Measurements from ENCODE around the gene SMLR1. TPM values are rescaled to one million over a fixed set of nuclear protein-coding genes. Genes with fewer than 3 reads are reported as not detected.

Gene SMLR1
- total and polyA plus RNA-seq, 4 donors: 20.8 to 65.2 (median 39.6) TPM

DNA sequence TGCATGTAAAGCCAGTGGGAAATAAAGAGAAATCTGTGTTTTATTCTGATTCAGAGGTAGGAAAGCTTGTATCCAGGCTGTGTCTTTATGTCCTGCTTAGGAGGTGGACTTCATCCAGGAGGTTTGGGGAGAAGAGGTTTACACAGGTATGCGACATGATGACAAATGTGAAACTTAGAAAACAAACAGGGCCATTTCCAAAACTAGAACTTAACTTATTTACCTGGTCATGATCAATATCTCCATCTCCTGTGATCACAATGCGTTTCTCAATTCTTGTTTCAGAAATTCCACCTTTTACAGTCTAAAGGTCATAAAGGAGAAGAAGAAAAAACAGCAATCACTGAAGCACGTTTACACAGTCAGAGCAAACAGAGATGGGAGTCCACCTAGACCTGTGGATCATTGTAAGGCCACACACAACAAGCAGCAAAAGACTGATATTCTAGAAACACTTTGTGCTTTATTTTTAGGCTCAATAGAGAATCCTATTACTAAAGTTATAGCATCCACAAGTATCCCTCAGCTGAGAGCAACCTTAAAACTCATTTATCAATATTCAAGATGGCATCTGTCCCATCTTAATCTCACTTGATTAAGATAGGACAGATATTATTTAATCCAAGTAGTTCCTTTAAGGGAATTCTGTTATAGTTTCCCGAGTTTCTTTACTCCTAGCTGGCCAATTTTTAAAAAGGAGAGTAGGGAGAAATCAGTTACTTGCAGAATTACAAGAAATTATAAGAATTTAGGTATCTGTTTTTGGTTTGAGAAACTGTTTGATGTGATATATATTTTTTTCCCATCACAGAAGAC is 36.4 kb downstream of the SMLR1 start (continued):
- TF ChIP-seq, protein P1, sequence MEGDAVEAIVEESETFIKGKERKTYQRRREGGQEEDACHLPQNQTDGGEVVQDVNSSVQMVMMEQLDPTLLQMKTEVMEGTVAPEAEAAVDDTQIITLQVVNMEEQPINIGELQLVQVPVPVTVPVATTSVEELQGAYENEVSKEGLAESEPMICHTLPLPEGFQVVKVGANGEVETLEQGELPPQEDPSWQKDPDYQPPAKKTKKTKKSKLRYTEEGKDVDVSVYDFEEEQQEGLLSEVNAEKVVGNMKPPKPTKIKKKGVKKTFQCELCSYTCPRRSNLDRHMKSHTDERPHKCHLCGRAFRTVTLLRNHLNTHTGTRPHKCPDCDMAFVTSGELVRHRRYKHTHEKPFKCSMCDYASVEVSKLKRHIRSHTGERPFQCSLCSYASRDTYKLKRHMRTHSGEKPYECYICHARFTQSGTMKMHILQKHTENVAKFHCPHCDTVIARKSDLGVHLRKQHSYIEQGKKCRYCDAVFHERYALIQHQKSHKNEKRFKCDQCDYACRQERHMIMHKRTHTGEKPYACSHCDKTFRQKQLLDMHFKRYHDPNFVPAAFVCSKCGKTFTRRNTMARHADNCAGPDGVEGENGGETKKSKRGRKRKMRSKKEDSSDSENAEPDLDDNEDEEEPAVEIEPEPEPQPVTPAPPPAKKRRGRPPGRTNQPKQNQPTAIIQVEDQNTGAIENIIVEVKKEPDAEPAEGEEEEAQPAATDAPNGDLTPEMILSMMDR (IDR thresholded peaks at IDR 0.05; ENCODE audit: low read depth, low read length, missing input control): no peak
- TF ChIP-seq, protein P2, sequence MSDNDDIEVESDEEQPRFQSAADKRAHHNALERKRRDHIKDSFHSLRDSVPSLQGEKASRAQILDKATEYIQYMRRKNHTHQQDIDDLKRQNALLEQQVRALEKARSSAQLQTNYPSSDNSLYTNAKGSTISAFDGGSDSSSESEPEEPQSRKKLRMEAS (IDR thresholded peaks at IDR 0.05): peak; percentile 73
- TF ChIP-seq JUND (IDR thresholded peaks at IDR 0.05): peak; percentile 87 to 96

DNA sequence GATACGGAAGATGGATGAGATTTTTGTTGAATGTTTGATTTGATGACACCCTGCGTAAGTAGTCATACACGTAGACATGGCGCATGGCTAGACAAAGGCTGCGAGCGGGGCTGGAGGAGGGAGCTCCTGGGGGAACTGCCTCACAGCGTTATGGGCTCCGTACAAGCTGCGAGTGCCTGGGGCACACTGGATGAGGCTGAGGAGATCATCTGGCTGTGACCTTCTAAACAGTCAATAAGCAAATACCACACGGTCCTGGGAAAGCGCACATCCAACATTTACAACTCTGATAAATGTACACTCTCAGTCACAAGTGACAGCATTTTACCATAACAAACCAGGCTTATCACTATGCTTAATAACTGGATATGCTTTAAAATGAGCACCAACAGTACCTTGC is 37.1 kb downstream of the SMLR1 start:
- no peak overlapping the region for H3K9ac ChIP-seq (ENCODE audit: low read depth in 1 of 2, low read length in 2 of 2)
- TF ChIP-seq HNF4A (conservative IDR thresholded peaks at IDR 0.05): peak in 1 of 2 donors; percentile 30
- no peak for TF ChIP-seq NR2F2 (IDR thresholded peaks at IDR 0.05)
- peak; percentile 10 for TF ChIP-seq TAF1 (conservative IDR thresholded peaks at IDR 0.05)
- TF ChIP-seq RXRA (IDR thresholded peaks at IDR 0.05): no peak
- peak; percentile 68 for TF ChIP-seq FOXA2 (IDR thresholded peaks at IDR 0.05)
- peak; percentile 24 for TF ChIP-seq SP1 (IDR thresholded peaks at IDR 0.05)
- no peak for TF ChIP-seq FOXA1 (IDR thresholded peaks at IDR 0.05)
- TF ChIP-seq YY1 (IDR thresholded peaks at IDR 0.05): no peak
- no peaks in the 10 kb centered on the region for H3K36me3 ChIP-seq (ENCODE audit: control insufficient read depth in 4 of 4, insufficient read depth in 3 of 4, low read depth in 1 of 4, low read length in 3 of 4)
- H3K4me3 ChIP-seq (ENCODE audit: low read depth in 1 of 3, low read length in 3 of 3): peak overlapping the region in 1 of 3 donors; percentile 7
- H3K9me3 ChIP-seq (ENCODE audit: control insufficient read depth in 4 of 4, low read length in 3 of 4): no peaks in the 10 kb centered on the region
- H3K4me1 ChIP-seq (ENCODE audit: control insufficient read depth in 4 of 4, insufficient read depth in 4 of 4, low read length in 3 of 4): peaks cover 0 to 32% (median 28%) of the 10 kb centered on the region in 4 donors
- H3K27ac ChIP-seq (ENCODE audit: low read depth in 1 of 2, low read length in 2 of 2): no peak overlapping the region
- no peak for DNase-seq (ENCODE audit: low spot score)
- no peaks in the 10 kb centered on the region for H3K27me3 ChIP-seq (ENCODE audit: control insufficient read depth in 4 of 4, insufficient read depth in 4 of 4, low read length in 3 of 4)
- 55% methylated on average over 11 of the region's 11 CpGs for WGBS

DNA sequence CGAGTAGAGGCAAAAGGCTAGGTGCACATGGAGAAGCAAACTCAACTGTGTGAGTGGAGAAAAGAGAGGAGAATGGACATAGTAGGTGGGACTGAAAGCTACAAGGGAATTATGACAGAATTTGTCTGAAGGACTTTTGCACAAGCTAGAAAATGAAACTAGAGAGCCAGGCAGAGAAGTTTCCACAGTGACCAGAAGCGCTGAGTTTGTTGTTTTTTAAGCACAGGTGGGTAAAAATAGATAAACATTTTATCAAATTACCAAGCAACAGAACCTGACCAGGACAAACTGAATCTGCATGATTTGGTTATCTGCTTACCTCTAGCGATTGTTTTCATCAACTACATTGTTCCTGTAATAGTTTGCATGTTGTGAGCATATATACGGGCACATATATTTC is 38.6 kb downstream of the SMLR1 start:
- Histone ChIP-seq H3K36me3 (ENCODE audit: control insufficient read depth in 4 of 4, insufficient read depth in 3 of 4, low read depth in 1 of 4, low read length in 3 of 4) (no peaks in the 10 kb centered on the region), H3K4me1 (ENCODE audit: control insufficient read depth in 4 of 4, insufficient read depth in 4 of 4, low read length in 3 of 4) (peaks cover 0 to 32% (median 28%) of the 10 kb centered on the region in 4 donors), H3K9me3 (ENCODE audit: control insufficient read depth in 4 of 4, low read length in 3 of 4) (no peaks in the 10 kb centered on the region), H3K27ac (ENCODE audit: low read depth in 1 of 2, low read length in 2 of 2) (no peak overlapping the region), H3K4me3 (ENCODE audit: low read depth in 1 of 3, low read length in 3 of 3) (no peak overlapping the region), H3K9ac (ENCODE audit: low read depth in 1 of 2, low read length in 2 of 2) (no peak overlapping the region), H3K27me3 (ENCODE audit: control insufficient read depth in 4 of 4, insufficient read depth in 4 of 4, low read length in 3 of 4) (no peaks in the 10 kb centered on the region)
- no peak for TF ChIP-seq FOXA2 (IDR thresholded peaks at IDR 0.05)
- no peak for TF ChIP-seq FOXA1 (IDR thresholded peaks at IDR 0.05)
- no peak for TF ChIP-seq HNF4A (conservative IDR thresholded peaks at IDR 0.05)
- TF ChIP-seq SP1 (IDR thresholded peaks at IDR 0.05): no peak
- TF ChIP-seq, protein P3, sequence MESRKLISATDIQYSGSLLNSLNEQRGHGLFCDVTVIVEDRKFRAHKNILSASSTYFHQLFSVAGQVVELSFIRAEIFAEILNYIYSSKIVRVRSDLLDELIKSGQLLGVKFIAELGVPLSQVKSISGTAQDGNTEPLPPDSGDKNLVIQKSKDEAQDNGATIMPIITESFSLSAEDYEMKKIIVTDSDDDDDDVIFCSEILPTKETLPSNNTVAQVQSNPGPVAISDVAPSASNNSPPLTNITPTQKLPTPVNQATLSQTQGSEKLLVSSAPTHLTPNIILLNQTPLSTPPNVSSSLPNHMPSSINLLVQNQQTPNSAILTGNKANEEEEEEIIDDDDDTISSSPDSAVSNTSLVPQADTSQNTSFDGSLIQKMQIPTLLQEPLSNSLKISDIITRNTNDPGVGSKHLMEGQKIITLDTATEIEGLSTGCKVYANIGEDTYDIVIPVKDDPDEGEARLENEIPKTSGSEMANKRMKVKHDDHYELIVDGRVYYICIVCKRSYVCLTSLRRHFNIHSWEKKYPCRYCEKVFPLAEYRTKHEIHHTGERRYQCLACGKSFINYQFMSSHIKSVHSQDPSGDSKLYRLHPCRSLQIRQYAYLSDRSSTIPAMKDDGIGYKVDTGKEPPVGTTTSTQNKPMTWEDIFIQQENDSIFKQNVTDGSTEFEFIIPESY (IDR thresholded peaks at IDR 0.05): no peak
- no peak for TF ChIP-seq JUND (IDR thresholded peaks at IDR 0.05)
- TF ChIP-seq, protein P4, sequence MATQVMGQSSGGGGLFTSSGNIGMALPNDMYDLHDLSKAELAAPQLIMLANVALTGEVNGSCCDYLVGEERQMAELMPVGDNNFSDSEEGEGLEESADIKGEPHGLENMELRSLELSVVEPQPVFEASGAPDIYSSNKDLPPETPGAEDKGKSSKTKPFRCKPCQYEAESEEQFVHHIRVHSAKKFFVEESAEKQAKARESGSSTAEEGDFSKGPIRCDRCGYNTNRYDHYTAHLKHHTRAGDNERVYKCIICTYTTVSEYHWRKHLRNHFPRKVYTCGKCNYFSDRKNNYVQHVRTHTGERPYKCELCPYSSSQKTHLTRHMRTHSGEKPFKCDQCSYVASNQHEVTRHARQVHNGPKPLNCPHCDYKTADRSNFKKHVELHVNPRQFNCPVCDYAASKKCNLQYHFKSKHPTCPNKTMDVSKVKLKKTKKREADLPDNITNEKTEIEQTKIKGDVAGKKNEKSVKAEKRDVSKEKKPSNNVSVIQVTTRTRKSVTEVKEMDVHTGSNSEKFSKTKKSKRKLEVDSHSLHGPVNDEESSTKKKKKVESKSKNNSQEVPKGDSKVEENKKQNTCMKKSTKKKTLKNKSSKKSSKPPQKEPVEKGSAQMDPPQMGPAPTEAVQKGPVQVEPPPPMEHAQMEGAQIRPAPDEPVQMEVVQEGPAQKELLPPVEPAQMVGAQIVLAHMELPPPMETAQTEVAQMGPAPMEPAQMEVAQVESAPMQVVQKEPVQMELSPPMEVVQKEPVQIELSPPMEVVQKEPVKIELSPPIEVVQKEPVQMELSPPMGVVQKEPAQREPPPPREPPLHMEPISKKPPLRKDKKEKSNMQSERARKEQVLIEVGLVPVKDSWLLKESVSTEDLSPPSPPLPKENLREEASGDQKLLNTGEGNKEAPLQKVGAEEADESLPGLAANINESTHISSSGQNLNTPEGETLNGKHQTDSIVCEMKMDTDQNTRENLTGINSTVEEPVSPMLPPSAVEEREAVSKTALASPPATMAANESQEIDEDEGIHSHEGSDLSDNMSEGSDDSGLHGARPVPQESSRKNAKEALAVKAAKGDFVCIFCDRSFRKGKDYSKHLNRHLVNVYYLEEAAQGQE (IDR thresholded peaks at IDR 0.05): no peak
- TF ChIP-seq, protein P5, sequence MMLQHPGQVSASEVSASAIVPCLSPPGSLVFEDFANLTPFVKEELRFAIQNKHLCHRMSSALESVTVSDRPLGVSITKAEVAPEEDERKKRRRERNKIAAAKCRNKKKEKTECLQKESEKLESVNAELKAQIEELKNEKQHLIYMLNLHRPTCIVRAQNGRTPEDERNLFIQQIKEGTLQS (IDR thresholded peaks at IDR 0.05): no peak
- WGBS: 89% methylated on average over 4 of the region's 4 CpGs
- no peak for DNase-seq (ENCODE audit: low spot score)

Measured in liver (tissue), 9 donors.